ENCODE results near the gene HBQ1.
"Not testable (repeated sequence)": the region's sequence is repeated elsewhere in the genome, so short reads cannot be mapped to it uniquely, and the experiment has no call there.

Gene HBQ1

DNA sequence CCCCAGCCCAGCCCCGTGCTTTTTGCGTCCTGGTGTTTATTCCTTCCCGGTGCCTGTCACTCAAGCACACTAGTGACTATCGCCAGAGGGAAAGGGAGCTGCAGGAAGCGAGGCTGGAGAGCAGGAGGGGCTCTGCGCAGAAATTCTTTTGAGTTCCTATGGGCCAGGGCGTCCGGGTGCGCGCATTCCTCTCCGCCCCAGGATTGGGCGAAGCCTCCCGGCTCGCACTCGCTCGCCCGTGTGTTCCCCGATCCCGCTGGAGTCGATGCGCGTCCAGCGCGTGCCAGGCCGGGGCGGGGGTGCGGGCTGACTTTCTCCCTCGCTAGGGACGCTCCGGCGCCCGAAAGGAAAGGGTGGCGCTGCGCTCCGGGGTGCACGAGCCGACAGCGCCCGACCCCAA lies 4.3 kb upstream of the HBQ1 start:
- not testable (repeated sequence) for DNase-seq (ENCODE audit: low read depth in 2 of 2)

- DNase-seq (ENCODE audit: low read depth in 2 of 2), result not testable (repeated sequence)
Measured at GRCh38 chr16:176477-177382, 3.5 kb upstream of the HBQ1 start, which contains the start of gene HBA1. Gene HBA1 (plus strand): TSS chr16:176680. CDS start chr16:176717, 37 bp downstream.

DNA sequence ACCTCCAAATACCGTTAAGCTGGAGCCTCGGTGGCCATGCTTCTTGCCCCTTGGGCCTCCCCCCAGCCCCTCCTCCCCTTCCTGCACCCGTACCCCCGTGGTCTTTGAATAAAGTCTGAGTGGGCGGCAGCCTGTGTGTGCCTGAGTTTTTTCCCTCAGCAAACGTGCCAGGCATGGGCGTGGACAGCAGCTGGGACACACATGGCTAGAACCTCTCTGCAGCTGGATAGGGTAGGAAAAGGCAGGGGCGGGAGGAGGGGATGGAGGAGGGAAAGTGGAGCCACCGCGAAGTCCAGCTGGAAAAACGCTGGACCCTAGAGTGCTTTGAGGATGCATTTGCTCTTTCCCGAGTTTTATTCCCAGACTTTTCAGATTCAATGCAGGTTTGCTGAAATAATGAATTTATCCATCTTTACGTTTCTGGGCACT lies 2.9 kb upstream of the HBQ1 start:
- no peak for DNase-seq (ENCODE audit: low read depth in 2 of 2)

DNA sequence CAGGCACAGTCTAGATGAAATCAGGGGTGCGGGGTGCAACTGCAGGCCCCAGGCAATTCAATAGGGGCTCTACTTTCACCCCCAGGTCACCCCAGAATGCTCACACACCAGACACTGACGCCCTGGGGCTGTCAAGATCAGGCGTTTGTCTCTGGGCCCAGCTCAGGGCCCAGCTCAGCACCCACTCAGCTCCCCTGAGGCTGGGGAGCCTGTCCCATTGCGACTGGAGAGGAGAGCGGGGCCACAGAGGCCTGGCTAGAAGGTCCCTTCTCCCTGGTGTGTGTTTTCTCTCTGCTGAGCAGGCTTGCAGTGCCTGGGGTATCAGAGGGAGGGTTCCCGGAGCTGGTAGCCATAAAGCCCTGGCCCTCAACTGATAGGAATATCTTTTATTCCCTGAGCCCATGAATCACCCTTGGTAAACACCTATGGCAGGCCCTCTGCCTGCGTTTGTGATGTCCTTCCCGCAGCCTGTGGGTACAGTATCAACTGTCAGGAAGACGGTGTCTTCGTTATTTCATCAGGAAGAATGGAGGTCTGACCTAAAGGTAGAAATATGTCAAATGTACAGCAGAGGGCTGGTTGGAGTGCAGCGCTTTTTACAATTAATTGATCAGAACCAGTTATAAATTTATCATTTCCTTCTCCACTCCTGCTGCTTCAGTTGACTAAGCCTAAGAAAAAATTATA lies 2.1 kb upstream of the HBQ1 start:
- no peak for DNase-seq (ENCODE audit: low read depth in 2 of 2)

- DNase-seq (ENCODE audit: low read depth in 2 of 2), result no peak
Measured at GRCh38 chr16:178668-179015, 1.6 kb upstream of the HBQ1 start.

GRCh38 chr16:179211-180092 lies 807 bp upstream of the HBQ1 start:
- DNase-seq (ENCODE audit: low read depth in 2 of 2), result no peak

DNA sequence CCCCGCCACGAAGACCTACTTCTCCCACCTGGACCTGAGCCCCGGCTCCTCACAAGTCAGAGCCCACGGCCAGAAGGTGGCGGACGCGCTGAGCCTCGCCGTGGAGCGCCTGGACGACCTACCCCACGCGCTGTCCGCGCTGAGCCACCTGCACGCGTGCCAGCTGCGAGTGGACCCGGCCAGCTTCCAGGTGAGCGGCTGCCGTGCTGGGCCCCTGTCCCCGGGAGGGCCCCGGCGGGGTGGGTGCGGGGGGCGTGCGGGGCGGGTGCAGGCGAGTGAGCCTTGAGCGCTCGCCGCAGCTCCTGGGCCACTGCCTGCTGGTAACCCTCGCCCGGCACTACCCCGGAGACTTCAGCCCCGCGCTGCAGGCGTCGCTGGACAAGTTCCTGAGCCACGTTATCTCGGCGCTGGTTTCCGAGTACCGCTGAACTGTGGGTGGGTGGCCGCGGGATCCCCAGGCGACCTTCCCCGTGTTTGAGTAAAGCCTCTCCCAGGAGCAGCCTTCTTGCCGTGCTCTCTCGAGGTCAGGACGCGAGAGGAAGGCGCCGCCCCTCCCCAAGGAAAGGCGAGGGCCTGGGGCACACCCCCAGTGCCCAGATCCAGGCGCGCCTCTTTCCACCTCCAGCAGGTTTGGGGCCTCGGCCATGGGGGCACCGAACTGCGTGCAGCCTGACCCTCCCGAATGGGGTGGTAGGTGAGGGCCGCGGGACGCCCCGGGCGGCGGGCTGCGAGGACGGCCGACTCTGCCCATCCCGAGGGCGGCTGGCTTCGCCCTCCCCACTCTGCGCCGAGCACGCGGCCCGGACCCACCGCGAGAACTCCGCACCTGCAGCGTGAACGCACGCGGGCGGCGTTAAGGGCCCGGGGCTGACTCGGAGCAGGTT lies 664 bp downstream of the HBQ1 start:
- DNase-seq (ENCODE audit: low read depth in 2 of 2), result peak; percentile 62 to 69

DNA sequence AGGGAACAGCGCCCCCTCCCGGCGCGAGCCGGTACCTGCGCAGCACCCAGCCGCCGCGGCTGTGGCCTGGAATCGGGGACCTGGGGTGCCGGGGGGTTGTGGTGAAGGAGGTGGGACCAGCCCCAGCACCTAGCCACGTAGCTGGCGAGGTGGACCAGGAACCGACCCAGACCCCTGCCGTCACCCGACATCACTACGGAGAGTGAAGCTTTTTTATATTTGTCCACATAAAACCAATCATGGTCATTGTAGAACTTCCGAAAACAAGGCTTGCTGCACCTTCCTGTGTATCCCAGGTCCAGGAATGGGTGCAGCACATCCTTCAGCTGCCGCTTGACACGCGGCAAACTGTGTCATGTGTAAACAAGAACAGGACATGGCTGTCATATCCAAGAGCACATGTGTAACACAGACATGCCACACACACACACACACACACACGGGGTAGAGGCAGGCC lies 1.3 kb downstream of the HBQ1 start:
- DNase-seq (ENCODE audit: low read depth in 2 of 2), result no peak

GRCh38 chr16:183005-183404 lies 2.7 kb downstream of the HBQ1 start:
- DNase-seq (ENCODE audit: low read depth in 2 of 2), result no peak

DNA sequence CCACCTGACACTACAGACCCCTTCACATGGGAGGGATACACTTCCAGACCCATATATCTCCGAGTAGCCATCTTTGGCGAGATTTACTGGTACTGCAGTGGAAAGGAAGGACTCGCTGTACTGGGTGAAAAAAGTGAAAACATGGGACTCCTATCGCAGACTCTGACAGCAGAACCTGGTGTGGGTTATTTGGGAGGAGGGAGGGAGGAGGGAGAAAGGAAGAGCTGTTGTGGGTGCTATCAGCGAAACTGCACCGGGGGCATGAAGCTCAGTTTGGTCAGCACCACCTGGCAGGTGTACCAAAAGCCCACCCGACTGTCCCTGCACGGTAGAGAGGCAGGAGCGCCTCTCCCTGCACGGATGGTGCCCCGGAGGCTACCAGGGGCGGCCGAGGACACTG lies 5.0 kb downstream of the HBQ1 start:
- no peak for DNase-seq (ENCODE audit: low read depth in 2 of 2)

GRCh38 chr16:185691-186090 lies 5.4 kb downstream of the HBQ1 start:
- no peak for DNase-seq (ENCODE audit: low read depth in 2 of 2)

GRCh38 chr16:187330-187729 lies 7.1 kb downstream of the HBQ1 start:
- no peak for DNase-seq (ENCODE audit: low read depth in 2 of 2)

- no peak for DNase-seq (ENCODE audit: low read depth in 2 of 2)
Measured at GRCh38 chr16:188674-189073, 8.4 kb downstream of the HBQ1 start.

- DNase-seq (ENCODE audit: low read depth in 2 of 2), result no peak
Measured at GRCh38 chr16:189604-190186, 9.4 kb downstream of the HBQ1 start.

- no peak for DNase-seq (ENCODE audit: low read depth in 2 of 2)
Measured at GRCh38 chr16:191831-192230, 11.6 kb downstream of the HBQ1 start.

DNA sequence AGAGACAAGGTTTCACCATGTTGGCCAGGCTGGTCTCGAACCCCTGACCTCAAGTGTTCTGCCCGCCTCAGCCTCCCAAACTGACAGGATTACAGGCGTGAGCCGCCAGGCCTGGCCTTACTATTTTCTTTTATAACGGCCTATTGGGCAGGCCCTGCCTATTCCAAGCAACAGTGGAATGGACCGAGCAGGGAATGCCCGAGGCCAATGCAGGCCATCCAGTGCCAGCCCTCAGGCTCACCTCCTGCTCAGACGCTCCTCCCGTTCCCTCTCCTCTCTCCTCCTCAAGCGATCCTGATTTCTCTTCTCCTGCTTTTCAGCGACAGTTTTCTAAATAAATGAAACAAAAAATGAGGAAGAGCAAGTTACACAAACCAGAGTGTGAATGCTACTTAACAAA lies 12.4 kb downstream of the HBQ1 start:
- no peak for DNase-seq (ENCODE audit: low read depth in 2 of 2)

DNA sequence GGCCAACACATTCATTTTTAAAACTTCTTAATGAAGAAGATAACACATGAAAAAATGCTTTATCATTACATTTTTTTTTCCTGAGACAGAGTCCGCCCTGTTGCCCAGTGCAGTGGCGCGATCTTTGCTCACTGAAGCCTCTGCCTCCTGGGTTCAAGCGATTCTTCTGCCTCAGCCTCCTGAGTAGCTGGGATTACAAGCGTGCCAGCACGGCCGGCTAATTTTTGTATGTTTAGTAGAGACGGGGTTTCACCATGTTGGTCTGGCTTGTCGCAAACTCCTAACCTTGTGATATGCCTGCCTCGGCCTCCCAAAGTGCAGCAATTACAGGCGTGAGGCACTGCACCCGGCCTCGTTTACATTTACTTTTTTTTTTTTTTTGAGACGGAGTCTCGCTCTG lies 13.2 kb downstream of the HBQ1 start:
- DNase-seq (ENCODE audit: low read depth in 2 of 2), result no peak

DNA sequence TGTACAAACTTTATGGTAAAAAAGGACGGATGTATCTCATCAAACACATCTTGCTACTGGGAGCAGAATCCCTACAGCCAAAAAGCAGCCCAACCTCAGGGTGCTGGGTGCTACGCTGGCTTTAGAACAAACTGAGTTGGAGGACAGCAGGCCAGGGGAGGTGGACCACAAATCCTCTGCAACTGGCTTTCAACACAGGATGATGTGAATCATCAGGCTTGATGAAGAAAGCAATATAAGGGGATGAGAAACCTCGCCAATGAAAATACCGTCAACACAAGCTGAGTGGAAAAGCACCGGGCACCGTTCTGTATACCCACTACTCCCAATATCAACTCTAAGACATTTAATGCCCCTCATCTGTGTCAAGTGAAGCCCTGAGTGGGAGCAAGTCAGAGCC lies 14.3 kb downstream of the HBQ1 start:
- DNase-seq (ENCODE audit: low read depth in 2 of 2), result no peak

DNA sequence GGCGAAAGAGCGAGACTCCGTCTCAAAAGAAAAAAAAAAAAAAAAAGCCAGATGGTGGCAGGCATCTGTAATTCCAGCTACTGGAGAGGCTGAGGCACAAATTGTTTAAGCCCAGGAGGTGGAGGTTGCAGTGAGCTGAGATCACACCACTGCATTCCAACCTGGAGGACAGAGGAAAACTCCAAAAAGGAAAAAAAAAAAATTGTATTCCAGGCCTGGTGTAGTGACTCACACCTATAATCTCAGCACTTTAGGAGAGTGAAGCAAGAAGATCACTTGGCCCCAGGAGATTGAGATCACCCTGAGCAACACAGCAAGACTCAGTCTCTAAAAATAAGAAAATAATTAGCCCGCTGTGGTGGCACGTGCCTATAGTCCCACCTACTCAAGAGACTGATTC lies 20.1 kb downstream of the HBQ1 start:
- DNase-seq (ENCODE audit: low read depth in 2 of 2), result no peak

DNA sequence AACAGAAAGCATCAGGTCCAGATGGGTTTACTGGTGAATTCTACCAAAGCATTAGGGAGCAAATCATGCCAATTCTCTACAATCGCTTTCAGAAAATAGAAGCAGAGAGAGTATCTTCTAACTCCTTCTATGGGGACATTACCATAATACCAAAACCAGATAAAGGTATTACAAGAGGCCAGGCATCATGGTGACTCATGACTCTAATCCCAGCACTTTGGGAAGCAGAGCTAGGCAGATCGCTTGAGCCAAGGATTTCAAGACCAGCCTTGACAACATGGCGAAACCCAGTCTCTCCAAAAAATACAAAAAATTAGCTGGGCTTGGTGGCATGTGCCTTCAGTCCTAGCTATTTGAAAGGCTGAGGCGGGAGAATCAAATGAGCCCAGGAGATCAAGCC lies 23.0 kb downstream of the HBQ1 start:
- DNase-seq (ENCODE audit: low read depth in 2 of 2), result no peak

- not testable (repeated sequence) for DNase-seq (ENCODE audit: low read depth in 2 of 2)
Measured at GRCh38 chr16:204046-204445, 23.8 kb downstream of the HBQ1 start.

All from activated CD8-positive, alpha-beta memory T cell treated with anti-CD3 and anti-CD28 coated beads for 4 hours (primary cell).